GM23338 (cell line): Measurements from ENCODE around the gene AK2. TPM values are rescaled to one million over a fixed set of nuclear protein-coding genes. Genes with fewer than 3 reads are reported as not detected.

ENCODE experiments used
- ATAC-seq: fragments of 200-7000 bp; cut with Tn5 transposase; 3 replicates; pipeline ENCODE4 v1.9.1; 2020
- DNase-seq: peaks from one replicate; pipeline ENCODE4 v3.0.0-alpha.2; 2015; ENCODE audit warnings: low spot score
- H2AFZ ChIP-seq: fragments of 200-600 bp; sonication (generic); 2 replicates; pipeline ENCODE4 v1.8.0; 2016; ENCODE audit warnings: antibody characterized with exemption, mild to moderate bottlenecking, moderate library complexity
- H3F3A ChIP-seq: fragments of 200-600 bp; sonication (generic); replicated peaks from 2 replicates; pipeline ENCODE4 v1.8.0; 2017; ENCODE audit warnings: antibody characterized with exemption, mixed run types, low read depth
- H3K27ac ChIP-seq: fragments of 200-600 bp; sonication (generic); 2 replicates; pipeline ENCODE4 v1.6.1; 2016; ENCODE audit warnings: low read depth
- H3K27me3 ChIP-seq: fragments of 200-600 bp; sonication (generic); 2 replicates; pipeline ENCODE4 v1.8.0; 2016; ENCODE audit warnings: mild to moderate bottlenecking, mixed run types, moderate library complexity; ENCODE audit not compliant: insufficient read depth
- H3K36me3 ChIP-seq: fragments of 200-600 bp; sonication (generic); 2 replicates; pipeline ENCODE4 v1.8.0; 2016; ENCODE audit warnings: mild to moderate bottlenecking; ENCODE audit not compliant: insufficient read depth
- H3K4me1 ChIP-seq: fragments of 200-600 bp; sonication (generic); 2 replicates; pipeline ENCODE4 v1.8.0; 2016; ENCODE audit warnings: mild to moderate bottlenecking, moderate library complexity; ENCODE audit not compliant: insufficient read depth
- H3K4me2 ChIP-seq: fragments of 200-600 bp; sonication (generic); 2 replicates; pipeline ENCODE4 v1.7.1; 2017; ENCODE audit warnings: mixed run types
- H3K4me3 ChIP-seq: fragments of 200-600 bp; sonication (generic); 2 replicates; pipeline ENCODE4 v1.6.1; 2016; ENCODE audit warnings: mixed run types
- H3K79me2 ChIP-seq: fragments of 200-600 bp; sonication (generic); replicated peaks from 2 replicates; pipeline ENCODE4 v1.8.0; 2017; ENCODE audit warnings: mild to moderate bottlenecking; ENCODE audit not compliant: insufficient read depth
- H3K9me2 ChIP-seq: fragments of 200-600 bp; sonication (generic); 2 replicates; pipeline ENCODE4 v1.8.0; 2017; ENCODE audit not compliant: insufficient read depth
- H4K20me1 ChIP-seq: fragments of 200-600 bp; sonication (generic); replicated peaks from 2 replicates; pipeline ENCODE4 v1.8.0; 2017; ENCODE audit warnings: mild to moderate bottlenecking; ENCODE audit not compliant: insufficient read depth
- H3K27ac Mint-ChIP-seq: 2 replicates; pipeline ENCODE4 v1.8.0; 2020; ENCODE audit warnings: inconsistent platforms, mild to moderate bottlenecking, moderate library complexity, mixed read lengths
- H3K27me3 Mint-ChIP-seq: 3 replicates; pipeline ENCODE4 v1.8.0; 2022; ENCODE audit warnings: low read depth, mild to moderate bottlenecking, moderate library complexity, mixed read lengths, inconsistent platforms; ENCODE audit not compliant: insufficient read depth, poor library complexity
- H3K36me3 Mint-ChIP-seq: 3 replicates; pipeline ENCODE4 v1.8.0; 2021; ENCODE audit warnings: low read depth, mild to moderate bottlenecking, inconsistent platforms, moderate library complexity, mixed read lengths
- H3K4me1 Mint-ChIP-seq: 3 replicates; pipeline ENCODE4 v1.8.0; 2020; ENCODE audit warnings: mild to moderate bottlenecking, inconsistent platforms, mixed read lengths
- H3K4me3 Mint-ChIP-seq: 3 replicates; pipeline ENCODE4 v1.8.0; 2021; ENCODE audit warnings: moderate library complexity, mild to moderate bottlenecking, inconsistent platforms, mixed read lengths
- H3K9me3 Mint-ChIP-seq: 3 replicates; pipeline ENCODE4 v1.8.0; 2020; ENCODE audit warnings: moderate library complexity, mild to moderate bottlenecking, inconsistent platforms, mixed read lengths
- CREB1 ChIP-seq: fragments of 250-450 bp; sonication (Bioruptor Pico); IDR thresholded peaks from 2 replicates; pipeline ENCODE4 v1.5.0; 2020; ENCODE audit warnings: low read depth, mild to moderate bottlenecking, moderate library complexity
- EZH2 ChIP-seq: fragments of 200-600 bp; sonication (generic); IDR thresholded peaks from one replicate; pipeline ENCODE4 v1.8.0; 2017; ENCODE audit warnings: antibody characterized with exemption, mild to moderate bottlenecking, low read depth; ENCODE audit not compliant: unreplicated experiment
- EZH2phosphoT487 ChIP-seq: fragments of 200-600 bp; sonication (generic); IDR thresholded peaks from one replicate; pipeline ENCODE4 v1.8.1; 2018; ENCODE audit warnings: antibody characterized with exemption; ENCODE audit not compliant: unreplicated experiment
- JUNB ChIP-seq: IDR thresholded peaks from one replicate; pipeline ENCODE4 v1.6.1; 2016; ENCODE audit warnings: antibody characterized with exemption; ENCODE audit not compliant: unreplicated experiment
- NANOG ChIP-seq: IDR thresholded peaks from 2 replicates; pipeline ENCODE4 v1.6.1; 2016; ENCODE audit warnings: antibody characterized with exemption, borderline replicate concordance
- POLR2AphosphoS5 ChIP-seq: IDR thresholded peaks from 2 replicates; pipeline ENCODE4 v1.6.1; 2016; ENCODE audit warnings: antibody characterized with exemption, low read depth
- STAT1 ChIP-seq: IDR thresholded peaks from one replicate; pipeline ENCODE4 v1.6.1; 2016; ENCODE audit warnings: antibody characterized with exemption; ENCODE audit not compliant: unreplicated experiment
- ZNF114 ChIP-seq: fragments of 250-450 bp; sonication (Bioruptor Pico); IDR thresholded peaks from 2 replicates; pipeline ENCODE4 v1.5.0; 2020; ENCODE audit warnings: mild to moderate bottlenecking, moderate library complexity
- ZNF331 ChIP-seq: fragments of 250-450 bp; sonication (Bioruptor Pico); IDR thresholded peaks from 2 replicates; pipeline ENCODE4 v1.5.0; 2020; ENCODE audit warnings: low read depth, mild to moderate bottlenecking, moderate library complexity
- polyA plus RNA-seq: library from polyadenylated mRNA; unstranded; fragments of >200 nt; fragmentation: Nextera tagmentation; extraction: Ambion mirVana; gene quantifications from 2 replicates; pipeline ENCODE4 v1.2.1, GENCODE V29; 2016
- total RNA-seq: library from RNA; depleted of rRNA; stranded (reverse); fragments of >200 nt; shearing (Covaris generic); gene quantifications from 2 replicates; pipeline ENCODE4 v1.2.3, GENCODE V29; 2014
- TF ChIP-seq, protein P1 (sequence below): IDR thresholded peaks from 2 replicates; pipeline ENCODE4 v1.6.1; 2016; ENCODE audit warnings: antibody characterized with exemption
- TF ChIP-seq, protein P2 (sequence below), 2 experiments: fragments of 200-600 bp in 1 of 2; sonication (generic) in 1 of 2; conservative IDR thresholded peaks; 2 replicates each; pipeline versions ENCODE4 v1.5.1 to v1.6.1; 2016 to 2017; ENCODE audit warnings: antibody characterized with exemption in 2 of 2, low read depth in 2 of 2, mild to moderate bottlenecking in 2 of 2, moderate library complexity in 1 of 2
- TF ChIP-seq, protein P3 (sequence below): IDR thresholded peaks from one replicate; pipeline ENCODE4 v1.6.1; 2018; ENCODE audit warnings: antibody characterized with exemption; ENCODE audit not compliant: unreplicated experiment
- TF ChIP-seq, protein P4 (sequence below): fragments of 250-450 bp; sonication (Bioruptor Pico); IDR thresholded peaks from 2 replicates; pipeline ENCODE4 v1.5.0; 2020; ENCODE audit warnings: mild to moderate bottlenecking, moderate library complexity

AK2 gene
- total and polyA plus RNA-seq, 2 experiments from 2014 or later: 125 to 142 TPM

DNA sequence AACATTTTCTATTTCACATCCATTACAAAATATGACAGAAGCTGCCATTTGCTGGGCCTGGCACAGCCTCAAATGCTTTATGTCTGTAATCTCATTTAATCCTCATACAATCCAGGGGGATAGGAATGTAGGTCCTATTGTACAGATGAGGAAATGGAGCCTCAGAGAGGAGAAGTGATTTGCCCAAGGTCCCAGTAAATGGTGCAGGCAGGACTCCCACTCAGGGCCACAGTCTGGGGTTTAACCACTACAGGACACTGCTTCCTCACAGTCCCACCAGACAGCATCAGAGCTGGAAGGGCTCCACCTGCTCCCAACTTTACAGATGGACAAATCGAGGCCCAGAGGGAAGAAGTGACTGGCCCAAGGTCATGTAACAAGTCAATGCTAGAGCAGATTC, 51.5 kb downstream of the AK2 start:
- no peaks in the 10 kb centered on the region for H4K20me1 ChIP-seq
- H3K36me3 ChIP-seq: no peaks in the 10 kb centered on the region
- TF ChIP-seq JUNB (no peak), CREB1 (CRISPR knock-in tag) (no peak), NANOG (no peak), POLR2AphosphoS5 (no peak), EZH2phosphoT487 (no peak), EZH2 (no peak), STAT1 (no peak), ZNF331 (CRISPR knock-in tag) (no peak), ZNF114 (no peak)
- TF ChIP-seq, protein P1, sequence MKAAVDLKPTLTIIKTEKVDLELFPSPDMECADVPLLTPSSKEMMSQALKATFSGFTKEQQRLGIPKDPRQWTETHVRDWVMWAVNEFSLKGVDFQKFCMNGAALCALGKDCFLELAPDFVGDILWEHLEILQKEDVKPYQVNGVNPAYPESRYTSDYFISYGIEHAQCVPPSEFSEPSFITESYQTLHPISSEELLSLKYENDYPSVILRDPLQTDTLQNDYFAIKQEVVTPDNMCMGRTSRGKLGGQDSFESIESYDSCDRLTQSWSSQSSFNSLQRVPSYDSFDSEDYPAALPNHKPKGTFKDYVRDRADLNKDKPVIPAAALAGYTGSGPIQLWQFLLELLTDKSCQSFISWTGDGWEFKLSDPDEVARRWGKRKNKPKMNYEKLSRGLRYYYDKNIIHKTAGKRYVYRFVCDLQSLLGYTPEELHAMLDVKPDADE: no peak
- TF ChIP-seq, protein P2, sequence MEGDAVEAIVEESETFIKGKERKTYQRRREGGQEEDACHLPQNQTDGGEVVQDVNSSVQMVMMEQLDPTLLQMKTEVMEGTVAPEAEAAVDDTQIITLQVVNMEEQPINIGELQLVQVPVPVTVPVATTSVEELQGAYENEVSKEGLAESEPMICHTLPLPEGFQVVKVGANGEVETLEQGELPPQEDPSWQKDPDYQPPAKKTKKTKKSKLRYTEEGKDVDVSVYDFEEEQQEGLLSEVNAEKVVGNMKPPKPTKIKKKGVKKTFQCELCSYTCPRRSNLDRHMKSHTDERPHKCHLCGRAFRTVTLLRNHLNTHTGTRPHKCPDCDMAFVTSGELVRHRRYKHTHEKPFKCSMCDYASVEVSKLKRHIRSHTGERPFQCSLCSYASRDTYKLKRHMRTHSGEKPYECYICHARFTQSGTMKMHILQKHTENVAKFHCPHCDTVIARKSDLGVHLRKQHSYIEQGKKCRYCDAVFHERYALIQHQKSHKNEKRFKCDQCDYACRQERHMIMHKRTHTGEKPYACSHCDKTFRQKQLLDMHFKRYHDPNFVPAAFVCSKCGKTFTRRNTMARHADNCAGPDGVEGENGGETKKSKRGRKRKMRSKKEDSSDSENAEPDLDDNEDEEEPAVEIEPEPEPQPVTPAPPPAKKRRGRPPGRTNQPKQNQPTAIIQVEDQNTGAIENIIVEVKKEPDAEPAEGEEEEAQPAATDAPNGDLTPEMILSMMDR (conservative IDR thresholded peaks at IDR 0.05; ENCODE audit: low read depth in 2 of 2): no peak
- TF ChIP-seq, protein P3, sequence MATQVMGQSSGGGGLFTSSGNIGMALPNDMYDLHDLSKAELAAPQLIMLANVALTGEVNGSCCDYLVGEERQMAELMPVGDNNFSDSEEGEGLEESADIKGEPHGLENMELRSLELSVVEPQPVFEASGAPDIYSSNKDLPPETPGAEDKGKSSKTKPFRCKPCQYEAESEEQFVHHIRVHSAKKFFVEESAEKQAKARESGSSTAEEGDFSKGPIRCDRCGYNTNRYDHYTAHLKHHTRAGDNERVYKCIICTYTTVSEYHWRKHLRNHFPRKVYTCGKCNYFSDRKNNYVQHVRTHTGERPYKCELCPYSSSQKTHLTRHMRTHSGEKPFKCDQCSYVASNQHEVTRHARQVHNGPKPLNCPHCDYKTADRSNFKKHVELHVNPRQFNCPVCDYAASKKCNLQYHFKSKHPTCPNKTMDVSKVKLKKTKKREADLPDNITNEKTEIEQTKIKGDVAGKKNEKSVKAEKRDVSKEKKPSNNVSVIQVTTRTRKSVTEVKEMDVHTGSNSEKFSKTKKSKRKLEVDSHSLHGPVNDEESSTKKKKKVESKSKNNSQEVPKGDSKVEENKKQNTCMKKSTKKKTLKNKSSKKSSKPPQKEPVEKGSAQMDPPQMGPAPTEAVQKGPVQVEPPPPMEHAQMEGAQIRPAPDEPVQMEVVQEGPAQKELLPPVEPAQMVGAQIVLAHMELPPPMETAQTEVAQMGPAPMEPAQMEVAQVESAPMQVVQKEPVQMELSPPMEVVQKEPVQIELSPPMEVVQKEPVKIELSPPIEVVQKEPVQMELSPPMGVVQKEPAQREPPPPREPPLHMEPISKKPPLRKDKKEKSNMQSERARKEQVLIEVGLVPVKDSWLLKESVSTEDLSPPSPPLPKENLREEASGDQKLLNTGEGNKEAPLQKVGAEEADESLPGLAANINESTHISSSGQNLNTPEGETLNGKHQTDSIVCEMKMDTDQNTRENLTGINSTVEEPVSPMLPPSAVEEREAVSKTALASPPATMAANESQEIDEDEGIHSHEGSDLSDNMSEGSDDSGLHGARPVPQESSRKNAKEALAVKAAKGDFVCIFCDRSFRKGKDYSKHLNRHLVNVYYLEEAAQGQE: no peak
- TF ChIP-seq, protein P4, sequence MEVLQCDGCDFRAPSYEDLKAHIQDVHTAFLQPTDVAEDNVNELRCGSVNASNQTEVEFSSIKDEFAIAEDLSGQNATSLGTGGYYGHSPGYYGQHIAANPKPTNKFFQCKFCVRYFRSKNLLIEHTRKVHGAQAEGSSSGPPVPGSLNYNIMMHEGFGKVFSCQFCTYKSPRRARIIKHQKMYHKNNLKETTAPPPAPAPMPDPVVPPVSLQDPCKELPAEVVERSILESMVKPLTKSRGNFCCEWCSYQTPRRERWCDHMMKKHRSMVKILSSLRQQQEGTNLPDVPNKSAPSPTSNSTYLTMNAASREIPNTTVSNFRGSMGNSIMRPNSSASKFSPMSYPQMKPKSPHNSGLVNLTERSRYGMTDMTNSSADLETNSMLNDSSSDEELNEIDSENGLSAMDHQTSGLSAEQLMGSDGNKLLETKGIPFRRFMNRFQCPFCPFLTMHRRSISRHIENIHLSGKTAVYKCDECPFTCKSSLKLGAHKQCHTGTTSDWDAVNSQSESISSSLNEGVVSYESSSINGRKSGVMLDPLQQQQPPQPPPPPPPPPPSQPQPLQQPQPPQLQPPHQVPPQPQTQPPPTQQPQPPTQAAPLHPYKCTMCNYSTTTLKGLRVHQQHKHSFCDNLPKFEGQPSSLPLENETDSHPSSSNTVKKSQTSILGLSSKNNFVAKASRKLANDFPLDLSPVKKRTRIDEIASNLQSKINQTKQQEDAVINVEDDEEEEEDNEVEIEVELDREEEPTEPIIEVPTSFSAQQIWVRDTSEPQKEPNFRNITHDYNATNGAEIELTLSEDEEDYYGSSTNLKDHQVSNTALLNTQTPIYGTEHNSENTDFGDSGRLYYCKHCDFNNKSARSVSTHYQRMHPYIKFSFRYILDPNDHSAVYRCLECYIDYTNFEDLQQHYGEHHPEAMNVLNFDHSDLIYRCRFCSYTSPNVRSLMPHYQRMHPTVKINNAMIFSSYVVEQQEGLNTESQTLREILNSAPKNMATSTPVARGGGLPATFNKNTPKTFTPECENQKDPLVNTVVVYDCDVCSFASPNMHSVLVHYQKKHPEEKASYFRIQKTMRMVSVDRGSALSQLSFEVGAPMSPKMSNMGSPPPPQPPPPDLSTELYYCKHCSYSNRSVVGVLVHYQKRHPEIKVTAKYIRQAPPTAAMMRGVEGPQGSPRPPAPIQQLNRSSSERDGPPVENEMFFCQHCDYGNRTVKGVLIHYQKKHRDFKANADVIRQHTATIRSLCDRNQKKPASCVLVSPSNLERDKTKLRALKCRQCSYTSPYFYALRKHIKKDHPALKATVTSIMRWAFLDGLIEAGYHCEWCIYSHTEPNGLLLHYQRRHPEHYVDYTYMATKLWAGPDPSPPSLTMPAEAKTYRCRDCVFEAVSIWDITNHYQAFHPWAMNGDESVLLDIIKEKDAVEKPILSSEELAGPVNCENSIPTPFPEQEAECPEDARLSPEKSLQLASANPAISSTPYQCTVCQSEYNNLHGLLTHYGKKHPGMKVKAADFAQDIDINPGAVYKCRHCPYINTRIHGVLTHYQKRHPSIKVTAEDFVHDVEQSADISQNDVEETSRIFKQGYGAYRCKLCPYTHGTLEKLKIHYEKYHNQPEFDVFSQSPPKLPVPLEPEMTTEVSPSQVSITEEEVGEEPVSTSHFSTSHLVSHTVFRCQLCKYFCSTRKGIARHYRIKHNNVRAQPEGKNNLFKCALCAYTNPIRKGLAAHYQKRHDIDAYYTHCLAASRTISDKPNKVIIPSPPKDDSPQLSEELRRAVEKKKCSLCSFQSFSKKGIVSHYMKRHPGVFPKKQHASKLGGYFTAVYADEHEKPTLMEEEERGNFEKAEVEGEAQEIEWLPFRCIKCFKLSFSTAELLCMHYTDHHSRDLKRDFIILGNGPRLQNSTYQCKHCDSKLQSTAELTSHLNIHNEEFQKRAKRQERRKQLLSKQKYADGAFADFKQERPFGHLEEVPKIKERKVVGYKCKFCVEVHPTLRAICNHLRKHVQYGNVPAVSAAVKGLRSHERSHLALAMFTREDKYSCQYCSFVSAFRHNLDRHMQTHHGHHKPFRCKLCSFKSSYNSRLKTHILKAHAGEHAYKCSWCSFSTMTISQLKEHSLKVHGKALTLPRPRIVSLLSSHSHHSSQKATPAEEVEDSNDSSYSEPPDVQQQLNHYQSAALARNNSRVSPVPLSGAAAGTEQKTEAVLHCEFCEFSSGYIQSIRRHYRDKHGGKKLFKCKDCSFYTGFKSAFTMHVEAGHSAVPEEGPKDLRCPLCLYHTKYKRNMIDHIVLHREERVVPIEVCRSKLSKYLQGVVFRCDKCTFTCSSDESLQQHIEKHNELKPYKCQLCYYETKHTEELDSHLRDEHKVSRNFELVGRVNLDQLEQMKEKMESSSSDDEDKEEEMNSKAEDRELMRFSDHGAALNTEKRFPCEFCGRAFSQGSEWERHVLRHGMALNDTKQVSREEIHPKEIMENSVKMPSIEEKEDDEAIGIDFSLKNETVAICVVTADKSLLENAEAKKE (CRISPR knock-in tag): no peak
- Mint-ChIP-seq H3K27ac (no peak overlapping the region), H3K9me3 (no peaks in the 10 kb centered on the region), H3K36me3 (no peaks in the 10 kb centered on the region), H3K4me3 (no peak overlapping the region), H3K27me3 (peaks cover 10% of the 10 kb centered on the region), H3K4me1 (peaks cover 51% of the 10 kb centered on the region)
- no peak for ATAC-seq
- no peak overlapping the region; the same call in 1 of the 2 replicates for H3K4me2 ChIP-seq
- no peak overlapping the region for H2AFZ ChIP-seq
- H3K79me2 ChIP-seq: no peaks in the 10 kb centered on the region
- H3K4me3 ChIP-seq: no peak overlapping the region
- H3K9me2 ChIP-seq: no peaks in the 10 kb centered on the region
- no peak overlapping the region for H3K27ac ChIP-seq
- no peak for DNase-seq
- no peaks in the 10 kb centered on the region; the same call in 1 of the 2 replicates for H3K27me3 ChIP-seq
- peaks cover 5% of the 10 kb centered on the region; the same call in 1 of the 2 replicates for H3F3A ChIP-seq
- H3K4me1 ChIP-seq: peaks cover 27% of the 10 kb centered on the region
